Gastrocnemius medialis (tissue), 4 donors: ENCODE measurements around the gene LCN6. TPM values are rescaled to one million over a fixed set of nuclear protein-coding genes. Genes with fewer than 3 reads are reported as not detected.
A peak's percentile ranks its signal among the peaks of the same experiment; 100 is the strongest.

Source experiments
- ATAC-seq, 2 donors: fragments of 150-250 bp; one replicate each; pipeline ENCODE4 v1.9.1; 2016
- DNase-seq, 2 donors: peaks; one replicate each; pipeline ENCODE4 v3.0.0-alpha.2; 2019
- H3K27ac ChIP-seq, 4 donors: fragments of 200-600 bp; sonication (generic); 1 replicate in 1 of 4; 2 replicates in 3 of 4; pipeline ENCODE4 v1.5.1; 2016 to 2018; ENCODE audit warnings: mild to moderate bottlenecking in 2 of 4, moderate library complexity in 1 of 4
- H3K27me3 ChIP-seq, 3 donors: fragments of 200-600 bp; sonication (generic) in 2 of 3; 1 replicate in 1 of 3; 2 replicates in 2 of 3; pipeline versions ENCODE4 v1.5.1 to v1.6.0; 2016 to 2019; ENCODE audit warnings: mild to moderate bottlenecking in 1 of 3, moderate library complexity in 1 of 3
- H3K36me3 ChIP-seq, 2 donors: fragments of 200-600 bp; sonication (generic) in 1 of 2; one replicate each; pipeline ENCODE4 v1.5.1; 2017 to 2018
- H3K4me1 ChIP-seq, 2 donors: fragments of 200-600 bp; sonication (generic) in 1 of 2; one replicate each; pipeline ENCODE4 v1.5.1; 2016 to 2017; ENCODE audit warnings: mild to moderate bottlenecking in 2 of 2
- H3K4me3 ChIP-seq, 4 donors: fragments of 200-600 bp; sonication (generic) in 3 of 4; 1 replicate in 1 of 4; 2 replicates in 3 of 4; pipeline ENCODE4 v1.5.1; 2016 to 2019; ENCODE audit warnings: mild to moderate bottlenecking in 2 of 4
- H3K9me3 ChIP-seq, 3 donors: fragments of 200-600 bp; sonication (generic) in 2 of 3; 1 replicate in 1 of 3; 2 replicates in 2 of 3; pipeline ENCODE4 v1.5.1; 2016 to 2019
- CTCF ChIP-seq, 5 experiments: fragments of 450-650 bp in 3 of 5; fragments of 200-600 bp in 2 of 5; sonication (generic) in 2 of 5; IDR thresholded peaks in 4 of 5; conservative IDR thresholded peaks in 1 of 5; 1 replicate in 4 of 5; 2 replicates in 1 of 5; pipeline ENCODE4 v1.5.1; 2016 to 2019; ENCODE audit warnings: antibody characterized with exemption in 5 of 5, mild to moderate bottlenecking in 3 of 5, moderate library complexity in 3 of 5
- POLR2A ChIP-seq, 2 donors: fragments of 450-650 bp; IDR thresholded peaks; one replicate each; pipeline ENCODE4 v1.6.1; 2017; ENCODE audit warnings: antibody characterized with exemption in 2 of 2, mild to moderate bottlenecking in 2 of 2, moderate library complexity in 2 of 2
- in situ Hi-C, 4 donors: fragments of 200-750 bp; cut with MboI; loops; one replicate each; pipeline versions ENCODE4 v1.15.0 to v1.8.0; 2017; ENCODE audit warnings: low sequenced_read_pairs in 4 of 4
- intact Hi-C: fragments of 100-400 bp; cut with DNase I; formaldehyde crosslinking; loops from one replicate; pipeline ENCODE4 v1.15.1; 2023; ENCODE audit warnings: low total_unique reads
- total RNA-seq, 4 donors: library from RNA; depleted of rRNA; stranded (reverse); fragments of >200 nt; gene quantifications; one replicate each; pipeline versions ENCODE4 v1.1.0 to v1.2.3, GENCODE V29; 2016

Gene LCN6
- total RNA-seq, 4 donors from 2014 or later: 2.1 to 11.7 (median 3.7) TPM

GRCh38 chr9:136794281-136794999 is 46.1 kb upstream of the LCN6 start:
- H3K4me3 ChIP-seq: no peak overlapping the region
- DNase-seq: no peak
- intact Hi-C loops (loop anchor here (5.0 kb wide), 2 partner anchors 53 to 73 kb away; partner anchors contain the start of genes EDF1 and PHPT1), in situ Hi-C loops (loop anchor here in 1 of 4 donors (25.0 kb wide), 1 partner anchor 143 kb away; the partner anchor contains the start of genes C8G and FBXW5)
- H3K36me3 ChIP-seq: no peaks in the 10 kb centered on the region
- H3K4me1 ChIP-seq: peaks cover 13 to 19% of the 10 kb centered on the region in 2 donors
- H3K27me3 ChIP-seq: peaks cover 19 to 28% (median 24%) of the 10 kb centered on the region in 3 donors
- H3K27ac ChIP-seq: peak overlapping the region in 2 of 4 donors; percentile 30 to 40
- TF ChIP-seq POLR2A (IDR thresholded peaks at IDR 0.05) (no peak), CTCF (IDR thresholded peaks at IDR 0.05 in 4 of 5, conservative IDR thresholded peaks at IDR 0.05 in 1 of 5) (no peak)
- ATAC-seq: no peak
- H3K9me3 ChIP-seq: no peaks in the 10 kb centered on the region

GRCh38 chr9:136793086-136793946 is 45.0 kb upstream of the LCN6 start:
- H3K9me3 ChIP-seq: no peaks in the 10 kb centered on the region
- intact Hi-C loops (loop anchor here (5.0 kb wide), 2 partner anchors 54 to 74 kb away; partner anchors contain the start of genes EDF1 and PHPT1), in situ Hi-C loops (loop anchor here in 1 of 4 donors (25.0 kb wide), 1 partner anchor 144 kb away; the partner anchor contains the start of genes C8G and FBXW5)
- TF ChIP-seq CTCF (IDR thresholded peaks at IDR 0.05 in 4 of 5, conservative IDR thresholded peaks at IDR 0.05 in 1 of 5) (no peak), POLR2A (IDR thresholded peaks at IDR 0.05) (no peak)
- no peak for DNase-seq
- H3K4me3 ChIP-seq: no peak overlapping the region
- ATAC-seq: no peak
- peaks cover 12 to 18% of the 10 kb centered on the region in 2 donors for H3K4me1 ChIP-seq
- H3K27ac ChIP-seq: no peak overlapping the region
- H3K27me3 ChIP-seq: peaks cover 8 to 17% (median 13%) of the 10 kb centered on the region in 3 donors
- no peaks in the 10 kb centered on the region for H3K36me3 ChIP-seq

DNA sequence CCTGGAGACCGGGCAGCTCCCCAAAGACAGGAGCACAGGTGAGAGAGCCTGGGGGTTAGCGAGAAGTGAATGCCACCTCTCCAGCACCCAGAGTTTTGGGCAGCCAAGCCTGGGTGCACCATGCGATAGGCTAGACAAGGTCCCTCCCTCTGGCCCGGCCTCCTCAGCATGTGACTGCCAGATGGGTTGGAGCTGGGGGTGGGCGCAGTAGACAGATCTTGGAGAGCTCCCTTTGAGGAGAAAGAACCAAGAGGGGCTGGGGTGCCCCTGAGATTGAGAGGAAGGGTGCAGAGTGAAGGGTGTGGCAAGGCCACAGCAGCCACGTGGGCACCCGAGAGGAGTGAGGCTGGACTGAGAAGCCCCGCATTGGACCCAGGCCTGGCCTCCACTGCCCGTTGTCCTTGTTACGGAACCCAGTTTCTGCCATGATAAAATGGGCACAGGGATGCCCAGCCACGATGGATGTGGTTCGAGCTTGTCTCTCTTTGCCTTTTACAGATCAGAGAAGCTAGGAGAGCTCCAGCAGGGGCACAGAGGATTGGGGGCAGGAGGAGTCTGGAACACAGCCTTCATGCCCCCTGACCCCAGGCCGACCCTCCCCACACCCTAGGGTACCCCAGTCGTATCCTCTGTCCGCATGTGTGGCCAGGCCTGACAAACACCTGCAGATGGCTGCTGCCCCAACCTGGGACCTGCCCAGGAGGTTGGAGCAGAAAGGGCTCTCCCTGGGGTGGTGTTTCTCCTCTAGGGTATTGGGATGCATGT is 44.2 kb upstream of the LCN6 start:
- Histone ChIP-seq H3K36me3 (no peaks in the 10 kb centered on the region), H3K27ac (peak overlapping the region in 3 of 4 donors; percentile 95 to 99 (median 95)), H3K4me3 (peak overlapping the region in 2 of 4 donors; percentile 81), H3K9me3 (no peaks in the 10 kb centered on the region), H3K27me3 (peaks cover under 1 to 8% (median 5%) of the 10 kb centered on the region in 3 donors), H3K4me1 (peaks cover 12 to 18% of the 10 kb centered on the region in 2 donors)
- TF ChIP-seq POLR2A (IDR thresholded peaks at IDR 0.05): no peak
- TF ChIP-seq CTCF (IDR thresholded peaks at IDR 0.05 in 4 of 5, conservative IDR thresholded peaks at IDR 0.05 in 1 of 5): no peak
- in situ Hi-C loops: loop anchor here in 1 of 4 donors (25.0 kb wide), 1 partner anchor 145 kb away; the partner anchor contains the start of genes C8G and FBXW5
- ATAC-seq (no peak), DNase-seq (no peak)
- intact Hi-C loops: loop anchor here (5.0 kb wide), 2 partner anchors 55 to 75 kb away; partner anchors contain the start of genes EDF1 and PHPT1
